HG02884 (cell line): Measurements from ENCODE around the gene XPNPEP1.
A peak's percentile ranks its signal among the peaks of the same experiment; 100 is the strongest.
"Not testable (repeated sequence)": the region's sequence is repeated elsewhere in the genome, so short reads cannot be mapped to it uniquely, and the experiment has no call there.

Experiments used
- ATAC-seq: cut with Tn5 transposase; IDR thresholded peaks from one replicate; pipeline ENCODE4 v1.9.1; 2021; ENCODE audit warnings: mild to moderate bottlenecking, moderate library complexity; ENCODE audit not compliant: unreplicated experiment

The XPNPEP1 gene

GRCh38 chr10:109924967-109925620 lies 1.8 kb upstream of the XPNPEP1 start:
- ATAC-seq, result no peak

GRCh38 chr10:109924087-109924486 lies 776 bp upstream of the XPNPEP1 start:
- no peak for ATAC-seq

GRCh38 chr10:109922358-109922975 lies 844 bp downstream of the XPNPEP1 start:
- no peak for ATAC-seq

- no peak for ATAC-seq
Measured at GRCh38 chr10:109920016-109920415, 3.3 kb downstream of the XPNPEP1 start.

GRCh38 chr10:109919220-109919619 lies 4.1 kb downstream of the XPNPEP1 start:
- ATAC-seq, result no peak

- ATAC-seq, result not testable (repeated sequence)
Measured at GRCh38 chr10:109918707-109919106, 4.6 kb downstream of the XPNPEP1 start.

GRCh38 chr10:109915566-109915965 lies 7.7 kb downstream of the XPNPEP1 start:
- no peak for ATAC-seq

- no peak for ATAC-seq
Measured at GRCh38 chr10:109914966-109915365, 8.3 kb downstream of the XPNPEP1 start.

- no peak for ATAC-seq
Measured at GRCh38 chr10:109913306-109913892, 9.9 kb downstream of the XPNPEP1 start.

GRCh38 chr10:109912335-109913281 lies 10.7 kb downstream of the XPNPEP1 start:
- ATAC-seq, result peak; percentile 68

- ATAC-seq, result no peak
Measured at GRCh38 chr10:109911903-109912302, 11.4 kb downstream of the XPNPEP1 start.

- no peak for ATAC-seq
Measured at GRCh38 chr10:109906316-109906715, 17.0 kb downstream of the XPNPEP1 start.

- no peak for ATAC-seq
Measured at GRCh38 chr10:109904397-109904796, 18.9 kb downstream of the XPNPEP1 start.

GRCh38 chr10:109902992-109903947 lies 20.0 kb downstream of the XPNPEP1 start:
- peak; percentile 43 for ATAC-seq

GRCh38 chr10:109899356-109900331 lies 23.7 kb downstream of the XPNPEP1 start:
- no peak for ATAC-seq

- no peak for ATAC-seq
Measured at GRCh38 chr10:109898666-109899355, 24.5 kb downstream of the XPNPEP1 start.

GRCh38 chr10:109898007-109898406 lies 25.3 kb downstream of the XPNPEP1 start:
- no peak for ATAC-seq

GRCh38 chr10:109895848-109896247 lies 27.5 kb downstream of the XPNPEP1 start:
- no peak for ATAC-seq
